HG02885 (cell line): Measurements from ENCODE around the gene PAPSS1.
"Not testable (repeated sequence)": the region's sequence is repeated elsewhere in the genome, so short reads cannot be mapped to it uniquely, and the experiment has no call there.

ENCODE experiments used
- ATAC-seq: cut with Tn5 transposase; IDR thresholded peaks from one replicate; pipeline ENCODE4 v1.9.1; 2021; ENCODE audit warnings: mild to moderate bottlenecking; ENCODE audit not compliant: unreplicated experiment, poor library complexity

PAPSS1 gene

DNA sequence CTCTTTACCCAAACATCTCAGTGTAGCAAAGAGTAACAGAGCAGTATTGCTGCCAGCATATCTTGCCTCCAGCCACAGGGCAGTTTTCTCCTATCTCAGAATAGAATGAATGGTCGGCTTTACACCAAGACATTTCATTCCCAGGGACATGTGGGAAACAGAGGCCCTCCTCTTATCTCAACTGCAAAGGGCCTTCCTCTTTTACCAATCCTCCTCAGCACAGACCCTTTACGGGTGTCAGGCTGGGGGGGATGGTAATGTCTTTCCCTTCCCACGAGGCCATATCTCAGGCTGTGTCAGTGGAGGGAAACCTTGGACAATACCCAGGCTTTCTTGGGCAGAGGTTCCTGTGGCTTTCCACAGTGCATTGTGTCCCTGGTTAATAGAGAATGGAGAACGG, 9.0 kb upstream of the PAPSS1 start:
- ATAC-seq = not testable (repeated sequence)

DNA sequence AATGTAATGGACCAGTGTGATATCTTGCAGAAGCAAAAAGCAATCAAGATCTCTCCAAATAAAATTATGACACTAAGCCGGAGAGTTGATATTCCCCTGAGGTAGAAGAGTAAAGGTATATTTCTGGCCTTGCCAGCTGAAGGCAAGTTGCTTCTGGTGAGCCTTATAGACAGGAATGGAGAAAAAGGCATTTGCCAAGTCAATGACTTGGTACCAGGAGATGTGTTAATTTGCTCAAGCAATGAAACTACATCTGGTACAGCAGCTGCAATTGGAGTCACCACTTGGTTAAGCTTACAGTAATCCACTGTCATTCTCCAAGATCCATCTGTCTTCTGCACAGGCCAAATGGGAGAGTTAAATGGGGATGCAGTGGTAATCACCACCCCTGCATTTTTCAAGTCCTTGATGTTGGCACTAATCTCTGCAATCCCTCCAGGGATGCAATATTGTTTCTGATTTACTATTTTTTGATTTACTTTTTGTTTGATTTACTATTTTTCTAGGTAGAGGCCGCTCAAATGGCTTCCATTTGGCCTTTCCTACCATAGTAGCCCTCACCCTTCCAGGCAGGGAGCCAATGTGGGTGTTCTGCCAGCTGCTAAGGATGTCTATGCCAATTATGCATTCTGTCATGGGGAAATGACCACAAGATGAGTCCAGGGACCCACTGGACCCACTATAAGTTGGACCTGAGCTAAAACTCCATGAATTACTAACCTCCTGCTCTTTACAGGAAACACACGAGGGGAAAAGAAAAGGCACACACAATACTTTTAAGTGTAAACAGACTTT, 6.3 kb upstream of the PAPSS1 start:
- not testable (repeated sequence) for ATAC-seq

DNA sequence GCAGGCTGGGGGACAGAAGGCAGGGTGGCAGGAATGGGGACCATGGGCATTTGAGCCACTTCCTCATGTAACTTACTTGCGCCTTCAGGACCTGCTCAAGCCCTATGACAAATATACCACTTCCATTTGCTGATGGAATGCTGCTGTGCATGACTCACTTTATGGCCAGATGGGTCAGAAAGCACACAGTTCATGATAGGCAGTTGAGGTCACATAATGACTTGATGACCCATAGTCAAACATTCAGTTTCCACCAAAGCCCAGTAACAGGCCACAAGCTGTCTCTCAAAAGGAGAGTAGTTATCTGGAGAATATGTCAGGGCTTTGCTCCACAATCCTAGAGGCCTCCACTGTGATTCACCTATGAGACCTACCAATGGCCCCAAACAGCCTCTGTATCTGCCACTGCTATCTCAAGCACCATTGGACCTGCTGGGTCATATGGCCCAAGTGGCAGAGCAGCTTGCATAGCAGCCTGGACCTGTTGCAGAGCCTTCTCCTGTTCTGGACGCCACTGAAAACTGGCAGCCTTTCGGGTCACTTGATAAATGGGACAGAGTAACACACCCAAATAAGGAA, 5.3 kb upstream of the PAPSS1 start:
- no peak for ATAC-seq

DNA sequence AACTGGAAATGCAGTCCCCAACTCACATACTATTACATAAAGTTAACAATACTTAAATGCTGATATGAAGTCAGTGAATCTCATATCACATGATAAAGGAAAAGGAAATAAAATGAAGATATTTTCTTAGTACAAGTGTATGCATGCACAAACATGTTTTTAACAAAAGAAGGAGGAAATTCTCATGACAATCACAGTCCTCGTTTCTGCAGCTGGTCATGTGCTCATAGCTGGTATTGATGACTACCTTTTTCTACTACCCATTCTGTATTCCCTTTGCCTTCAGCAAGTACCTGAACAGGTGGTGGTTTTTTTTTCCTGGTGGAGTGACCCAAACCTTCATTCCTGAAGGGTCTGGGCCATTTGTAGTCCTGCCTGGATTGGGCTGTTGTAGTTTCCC, 3.3 kb upstream of the PAPSS1 start:
- not testable (repeated sequence) for ATAC-seq

DNA sequence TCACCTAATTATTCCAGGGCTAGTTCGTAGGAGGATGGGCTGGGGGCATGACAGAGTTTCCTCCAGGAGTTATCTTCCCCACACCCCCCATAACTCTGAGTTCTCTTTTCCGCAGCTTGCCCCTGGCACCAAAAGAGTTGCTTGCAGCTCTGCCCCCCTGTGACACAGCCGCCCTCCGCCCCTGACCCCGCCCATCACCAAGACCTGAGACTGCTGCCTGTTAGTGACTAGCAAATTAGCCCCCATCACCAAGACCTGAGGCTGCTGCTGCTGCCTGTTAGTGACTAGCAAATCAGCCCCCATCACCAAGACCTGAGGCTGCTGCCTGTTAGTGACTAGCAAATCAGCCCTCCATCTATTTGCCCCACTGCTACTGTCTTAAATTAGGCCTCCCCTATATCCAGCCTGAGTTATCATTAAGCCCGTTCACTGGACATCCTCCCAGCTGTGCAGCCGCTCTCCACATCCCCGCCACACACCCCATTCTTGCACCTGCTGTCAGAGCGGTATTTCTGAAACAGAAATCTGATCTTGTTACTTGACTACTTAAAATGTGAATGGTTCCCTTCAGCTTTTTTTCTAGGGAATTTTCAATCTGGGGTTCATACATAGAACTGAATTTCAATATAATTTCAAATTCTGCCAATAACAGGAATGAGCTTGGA, 1.5 kb upstream of the PAPSS1 start:
- ATAC-seq = no peak

DNA sequence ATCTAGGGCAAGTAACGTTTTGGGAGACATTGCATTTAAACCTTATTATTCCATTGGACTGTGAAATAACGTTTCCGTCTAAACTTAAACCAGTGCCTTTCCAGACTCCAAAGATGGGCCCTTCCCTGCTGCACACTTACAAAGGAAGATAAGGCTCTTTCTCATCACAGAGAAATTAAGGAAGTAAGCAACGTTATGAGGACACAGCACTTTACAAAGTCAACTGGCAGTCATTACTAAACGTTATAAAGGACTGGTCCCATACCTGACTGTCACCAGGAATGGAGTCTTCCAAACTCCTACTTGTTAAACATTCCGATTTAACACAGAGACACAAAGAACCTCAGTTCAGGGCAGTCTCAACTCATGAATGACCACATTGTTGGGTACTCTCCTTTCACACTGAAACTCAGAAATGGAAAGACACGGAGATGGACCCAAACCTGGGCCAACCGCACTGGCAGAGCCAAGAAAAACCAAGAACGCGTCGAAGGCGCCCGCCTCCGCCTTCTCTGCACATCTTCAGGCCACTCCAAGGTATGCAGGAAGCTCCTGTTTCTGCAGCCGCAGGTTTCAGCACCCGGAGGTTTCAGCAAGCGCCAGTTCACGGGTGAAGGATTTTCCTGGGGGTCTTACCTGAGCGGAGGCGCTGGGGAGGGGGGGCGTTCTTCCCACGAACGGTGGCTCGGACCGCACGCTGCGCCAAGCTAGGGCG, 670 bp downstream of the PAPSS1 start:
- ATAC-seq = peak; percentile 8

DNA sequence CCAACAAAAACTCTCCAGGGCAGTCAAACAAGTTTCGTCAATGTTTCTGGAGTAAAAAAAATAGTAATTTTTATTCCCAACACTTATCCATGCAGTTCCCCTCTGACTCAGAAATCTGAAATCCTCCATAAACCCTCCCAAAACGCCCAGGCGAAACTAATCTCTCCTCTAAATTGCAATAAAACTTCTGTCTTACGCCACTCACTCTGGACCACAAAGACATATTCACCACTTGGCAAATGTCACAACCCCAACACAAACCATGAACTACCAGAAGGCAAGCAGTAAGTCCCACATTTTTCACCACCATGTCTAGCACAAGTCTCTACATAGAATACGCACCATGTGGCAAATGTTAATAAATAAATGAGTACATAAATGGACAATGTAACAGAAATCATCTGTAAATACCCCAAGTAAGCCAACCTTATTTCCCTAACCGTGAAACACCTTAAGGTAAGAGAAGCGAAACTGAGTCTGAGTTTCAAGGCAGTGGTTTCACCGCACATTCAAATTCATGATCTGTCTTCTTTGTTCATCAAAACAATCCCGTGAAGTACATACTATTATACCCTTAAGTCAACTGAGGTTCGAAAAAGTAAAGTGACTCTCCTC, 1.6 kb downstream of the PAPSS1 start:
- peak; percentile 23 for ATAC-seq

DNA sequence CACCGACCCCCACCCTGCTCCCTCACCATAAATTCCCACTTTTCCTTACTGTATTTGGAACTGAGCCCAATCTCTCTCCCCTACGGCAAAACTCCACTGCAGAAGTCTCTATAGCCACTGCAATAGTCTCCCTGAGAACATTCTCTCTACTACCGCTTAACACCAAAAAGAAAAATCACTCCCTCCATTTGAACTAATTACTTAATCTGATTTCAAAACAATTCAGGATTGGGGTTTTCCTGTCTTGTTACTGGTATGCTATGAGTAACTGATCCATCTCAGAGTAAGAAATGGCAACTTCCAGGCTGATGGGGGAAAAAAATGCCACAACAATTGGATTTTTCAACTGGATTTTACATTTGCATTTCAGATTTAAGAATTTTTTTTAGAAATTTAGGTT, 5.8 kb downstream of the PAPSS1 start:
- no peak for ATAC-seq

DNA sequence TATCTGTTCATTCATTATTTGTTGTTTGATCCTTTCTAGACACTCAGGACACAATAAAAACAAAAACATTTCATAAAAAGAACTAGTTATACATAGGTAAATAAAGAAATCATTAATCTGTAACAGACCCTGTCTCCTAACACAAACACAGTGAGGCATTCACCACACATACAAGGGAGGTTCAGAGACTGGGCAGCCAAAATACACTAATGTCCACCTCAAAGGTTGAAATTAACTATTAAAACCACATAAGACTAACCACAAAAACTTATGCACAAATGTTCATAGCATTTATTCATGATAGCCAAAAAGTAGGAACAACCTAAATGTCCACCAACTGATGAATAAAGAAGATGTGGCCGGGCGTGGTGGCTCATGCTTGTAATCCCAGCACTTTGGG, 7.8 kb downstream of the PAPSS1 start:
- no peak for ATAC-seq

DNA sequence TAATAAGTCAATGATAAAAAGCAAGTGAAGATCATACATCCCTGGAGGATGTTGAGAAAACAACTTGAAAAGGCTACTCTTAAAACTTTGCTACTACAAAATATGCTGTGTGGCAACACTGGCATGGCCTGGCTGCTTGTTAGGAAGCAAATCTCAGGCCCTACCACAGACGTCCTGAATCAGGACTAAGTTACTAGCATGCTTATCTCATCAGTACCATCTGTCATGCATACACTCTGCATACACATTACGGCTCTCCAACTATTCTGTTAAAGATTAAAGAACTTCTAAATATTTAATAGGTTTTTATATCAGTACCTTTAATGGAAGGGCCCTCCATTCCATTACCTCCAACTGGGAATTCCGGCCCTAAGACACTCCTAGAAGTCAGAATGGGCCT, 8.2 kb downstream of the PAPSS1 start:
- no peak for ATAC-seq

DNA sequence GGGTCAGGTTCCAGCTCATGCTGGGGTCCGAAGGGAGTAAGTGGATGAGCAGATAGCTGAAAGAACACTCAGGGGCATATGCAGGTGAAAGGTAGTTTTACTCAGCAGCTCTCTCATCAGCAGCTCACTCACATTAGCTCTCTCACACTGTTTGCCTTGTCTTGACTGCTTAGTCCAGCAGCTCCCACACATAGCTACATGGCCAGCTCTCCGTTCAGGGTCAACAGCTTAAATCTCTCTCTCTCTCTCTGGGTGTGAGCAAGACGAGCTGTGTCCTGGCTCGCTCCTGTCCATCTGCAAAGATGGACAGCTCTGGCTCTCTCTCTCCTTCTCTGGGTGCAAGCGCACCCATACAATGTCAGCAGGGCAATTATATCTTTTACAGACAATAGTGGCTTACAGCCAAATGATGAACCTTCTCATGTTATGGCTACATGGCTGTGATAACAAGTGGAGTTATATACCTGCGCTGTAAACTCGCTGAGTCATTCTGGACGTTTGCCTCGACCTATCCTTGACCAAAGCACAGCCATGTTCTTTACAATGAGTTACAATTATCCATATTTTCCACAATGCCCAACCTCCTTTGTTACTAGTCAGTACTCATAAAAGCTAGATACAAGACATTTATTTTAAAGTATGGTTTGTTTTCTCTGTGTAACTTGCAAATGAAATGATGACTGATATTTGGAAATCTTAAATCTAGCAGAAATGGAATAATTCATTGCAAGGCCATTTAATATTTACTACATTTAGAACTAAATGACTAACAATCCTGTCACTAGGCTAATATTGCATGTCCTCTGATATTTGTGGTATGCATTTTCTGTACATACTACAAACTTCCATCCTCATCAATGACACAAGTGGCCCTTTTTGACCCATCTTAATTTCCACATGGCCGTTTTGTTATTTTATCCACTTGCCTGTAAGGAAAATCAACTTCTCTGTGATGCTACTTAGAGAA, 9.3 kb downstream of the PAPSS1 start:
- no peak for ATAC-seq

DNA sequence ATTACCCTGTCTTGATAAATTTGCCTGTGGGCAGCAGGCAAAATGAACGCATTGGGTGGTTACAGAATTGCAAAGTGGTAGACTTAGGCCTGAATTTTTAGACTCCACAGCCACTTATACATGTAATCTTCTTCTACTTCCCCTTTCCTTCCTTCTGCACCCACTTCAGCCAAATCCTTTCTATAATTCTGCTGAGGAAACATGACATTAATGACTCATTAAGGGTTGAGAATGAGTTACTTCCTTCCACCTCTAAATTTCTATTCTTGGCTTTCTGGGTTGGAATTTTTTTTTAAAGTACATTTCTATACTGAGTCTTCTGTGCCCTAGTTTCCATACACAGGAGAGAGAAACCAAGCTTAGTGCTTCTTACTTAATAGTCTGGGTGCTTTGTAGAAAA, 10.1 kb downstream of the PAPSS1 start:
- ATAC-seq = no peak

DNA sequence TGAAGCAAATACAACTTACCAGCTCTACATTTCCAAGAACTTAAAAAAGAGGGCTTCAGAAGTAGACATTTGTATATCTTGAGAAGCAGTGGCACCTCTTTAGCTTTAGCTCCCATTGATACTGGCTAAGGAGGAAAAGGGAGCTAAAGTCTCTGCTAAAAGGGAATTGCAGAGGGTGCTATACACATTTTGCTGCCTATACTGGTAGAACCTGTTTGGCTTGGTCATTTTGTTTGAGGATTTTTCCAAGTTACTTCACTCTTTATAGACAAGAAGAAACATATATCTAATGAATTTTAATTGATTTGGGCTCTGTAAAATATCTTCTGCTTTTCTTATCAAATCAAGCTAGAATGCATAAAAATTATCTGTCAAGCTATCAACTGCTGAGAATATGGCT, 11.8 kb downstream of the PAPSS1 start:
- ATAC-seq = no peak

DNA sequence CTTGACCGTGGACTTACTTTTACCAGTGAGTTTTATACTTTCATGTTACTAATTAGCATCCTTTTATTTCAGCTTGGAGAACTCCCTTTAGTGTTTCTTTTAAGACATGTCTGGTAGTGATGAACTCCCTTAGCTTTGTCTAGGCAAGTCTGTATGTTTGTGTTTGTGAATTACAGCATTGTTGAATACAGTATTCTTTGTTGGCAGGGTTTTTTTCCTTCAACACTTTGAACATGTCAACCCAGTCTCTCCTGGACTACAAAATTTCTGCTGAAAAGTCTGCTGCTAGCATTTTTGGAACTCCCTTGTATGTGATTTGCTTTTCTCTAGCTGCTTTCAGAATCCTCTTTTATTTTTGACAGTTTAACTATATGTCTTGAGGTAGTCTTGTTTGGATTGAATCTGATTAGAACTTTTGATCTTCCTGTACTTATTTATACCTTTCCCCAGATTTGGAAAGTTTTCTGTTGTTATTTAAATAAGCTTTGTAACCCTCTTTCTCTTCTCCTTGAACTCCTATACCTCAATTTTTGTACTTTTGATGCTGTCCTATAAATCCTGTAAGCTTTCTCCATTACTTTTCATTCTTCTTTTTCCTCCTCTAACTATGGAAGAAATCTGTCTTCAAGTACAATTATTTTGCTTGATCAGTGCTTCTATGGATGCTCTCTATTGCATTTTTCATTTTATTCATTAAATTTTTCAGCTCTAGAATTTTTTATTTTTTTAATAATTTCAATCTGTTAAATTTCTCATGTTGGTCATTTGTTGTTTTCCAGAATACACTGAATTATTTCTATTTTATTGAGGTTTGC, 14.1 kb downstream of the PAPSS1 start:
- no peak for ATAC-seq

DNA sequence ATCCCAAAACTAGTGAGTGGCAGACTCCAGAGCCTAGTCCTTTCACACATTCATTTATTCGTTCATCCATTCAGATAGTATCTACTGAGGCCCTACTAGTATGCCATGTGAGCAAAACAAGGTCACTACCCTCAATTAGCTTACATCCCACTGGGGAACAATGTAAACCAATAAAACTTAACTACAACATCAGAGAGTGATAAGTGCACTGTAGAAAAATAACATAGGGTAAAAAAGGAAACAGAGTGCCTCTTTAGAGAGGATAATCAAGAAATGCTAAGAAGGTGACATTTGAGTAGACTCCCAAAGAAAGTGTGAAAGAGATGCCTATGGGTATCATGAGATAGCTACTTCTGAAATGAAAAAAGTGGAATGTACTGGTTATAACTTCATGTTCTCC, 18.5 kb downstream of the PAPSS1 start:
- no peak for ATAC-seq

DNA sequence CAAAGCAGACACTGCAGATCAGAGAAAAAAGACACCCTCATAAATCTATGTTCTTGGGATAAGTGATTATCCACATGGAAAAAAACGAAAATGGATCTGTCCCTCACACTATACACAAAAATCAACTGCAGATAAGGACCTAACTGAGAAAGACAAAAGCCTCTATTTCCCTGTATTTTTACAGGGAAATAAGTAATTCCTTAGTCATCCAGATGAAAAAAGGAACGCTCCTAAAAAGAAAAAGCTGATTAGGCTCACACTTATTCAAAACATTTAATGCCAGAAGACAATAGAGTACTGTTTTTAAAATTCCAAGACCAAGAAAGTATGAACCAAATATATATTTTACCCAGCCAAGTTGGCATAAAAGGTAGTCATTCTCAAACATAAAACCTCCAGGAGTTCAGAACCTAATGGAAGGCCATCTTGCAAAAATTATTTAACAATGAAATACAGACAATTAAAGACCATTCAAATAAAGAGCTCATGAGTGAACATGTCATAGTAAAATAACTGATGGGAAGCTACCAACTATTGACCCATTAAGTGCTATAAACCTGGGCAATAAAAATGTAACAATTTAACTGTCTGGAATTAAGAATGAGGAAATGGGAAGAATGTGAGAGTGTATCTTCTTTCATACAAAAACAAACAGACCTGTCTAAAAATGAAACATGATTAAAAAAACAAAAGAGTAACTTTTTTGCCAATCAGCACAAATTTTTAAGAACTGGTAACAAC, 20.4 kb downstream of the PAPSS1 start:
- no peak for ATAC-seq

DNA sequence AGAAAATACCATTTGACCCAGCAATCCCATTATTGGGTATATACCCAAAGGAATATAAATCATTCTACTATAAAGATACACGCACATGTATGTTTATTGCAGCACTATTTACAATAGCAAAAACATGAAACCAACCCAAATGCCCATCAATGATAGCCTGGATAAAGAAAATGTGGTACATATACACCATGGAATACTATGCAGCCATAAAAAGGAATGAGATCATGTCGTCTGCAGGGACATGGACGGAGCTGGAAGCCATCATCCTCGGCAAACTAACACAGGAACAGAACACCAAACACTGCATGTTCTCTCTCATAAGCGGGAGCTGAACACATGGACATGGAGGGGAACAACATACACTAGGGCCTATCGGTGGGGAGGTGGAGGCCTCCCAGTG, 23.8 kb downstream of the PAPSS1 start:
- ATAC-seq = not testable (repeated sequence)

DNA sequence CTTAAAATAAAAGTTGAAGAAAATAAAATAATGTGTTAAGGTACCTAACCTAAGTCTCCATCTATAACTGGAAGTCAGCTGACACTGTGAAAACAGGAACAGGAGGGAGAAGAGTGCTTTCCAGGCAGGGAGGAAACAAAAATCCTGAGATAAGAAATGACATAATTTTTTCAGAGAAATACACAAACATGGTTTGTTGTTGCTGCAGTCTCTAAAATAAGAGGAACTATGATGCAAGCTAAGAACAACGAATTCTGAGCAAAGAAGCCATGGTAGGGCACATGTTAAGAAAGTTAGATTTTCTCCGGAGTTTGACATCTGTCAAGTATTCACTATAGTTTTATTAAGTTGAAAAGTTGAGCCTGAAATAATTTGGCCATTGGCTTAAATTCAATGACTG, 26.9 kb downstream of the PAPSS1 start:
- no peak for ATAC-seq
